RKO (cell line): ENCODE results near the gene TPBGL.
A peak's percentile ranks its signal among the peaks of the same experiment; 100 is the strongest.
"Not testable (repeated sequence)": the region's sequence is repeated elsewhere in the genome, so short reads cannot be mapped to it uniquely, and the experiment has no call there.

Experiments
- DNase-seq: peaks from one replicate; pipeline ENCODE4 v3.0.0-alpha.2; 2016; ENCODE audit warnings: low spot score

The TPBGL gene

DNA sequence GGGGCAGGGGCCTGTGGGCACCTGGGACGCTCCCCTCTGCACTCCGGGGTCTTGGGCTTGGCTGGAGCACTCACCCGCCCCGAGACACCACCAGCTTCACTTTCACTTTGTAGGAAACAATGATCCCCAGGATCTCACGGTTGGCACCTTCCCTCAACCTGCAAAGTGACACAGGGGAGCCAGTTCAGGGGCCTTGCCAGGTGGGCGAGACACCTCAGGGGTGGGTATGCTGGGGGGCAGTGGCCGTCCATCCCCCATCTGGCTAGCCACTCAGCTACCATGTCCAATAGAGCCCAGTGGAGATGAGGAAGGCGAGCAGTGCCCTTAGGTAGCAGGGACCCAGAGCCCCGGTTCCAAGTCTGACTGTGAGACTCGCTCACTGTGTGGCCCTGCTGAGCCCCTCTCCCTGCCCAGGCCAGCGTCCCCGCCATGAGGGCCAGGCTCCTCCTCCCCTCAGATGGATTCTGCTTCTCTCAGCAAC is 32.3 kb downstream of the TPBGL start:
- no peak for DNase-seq

DNA sequence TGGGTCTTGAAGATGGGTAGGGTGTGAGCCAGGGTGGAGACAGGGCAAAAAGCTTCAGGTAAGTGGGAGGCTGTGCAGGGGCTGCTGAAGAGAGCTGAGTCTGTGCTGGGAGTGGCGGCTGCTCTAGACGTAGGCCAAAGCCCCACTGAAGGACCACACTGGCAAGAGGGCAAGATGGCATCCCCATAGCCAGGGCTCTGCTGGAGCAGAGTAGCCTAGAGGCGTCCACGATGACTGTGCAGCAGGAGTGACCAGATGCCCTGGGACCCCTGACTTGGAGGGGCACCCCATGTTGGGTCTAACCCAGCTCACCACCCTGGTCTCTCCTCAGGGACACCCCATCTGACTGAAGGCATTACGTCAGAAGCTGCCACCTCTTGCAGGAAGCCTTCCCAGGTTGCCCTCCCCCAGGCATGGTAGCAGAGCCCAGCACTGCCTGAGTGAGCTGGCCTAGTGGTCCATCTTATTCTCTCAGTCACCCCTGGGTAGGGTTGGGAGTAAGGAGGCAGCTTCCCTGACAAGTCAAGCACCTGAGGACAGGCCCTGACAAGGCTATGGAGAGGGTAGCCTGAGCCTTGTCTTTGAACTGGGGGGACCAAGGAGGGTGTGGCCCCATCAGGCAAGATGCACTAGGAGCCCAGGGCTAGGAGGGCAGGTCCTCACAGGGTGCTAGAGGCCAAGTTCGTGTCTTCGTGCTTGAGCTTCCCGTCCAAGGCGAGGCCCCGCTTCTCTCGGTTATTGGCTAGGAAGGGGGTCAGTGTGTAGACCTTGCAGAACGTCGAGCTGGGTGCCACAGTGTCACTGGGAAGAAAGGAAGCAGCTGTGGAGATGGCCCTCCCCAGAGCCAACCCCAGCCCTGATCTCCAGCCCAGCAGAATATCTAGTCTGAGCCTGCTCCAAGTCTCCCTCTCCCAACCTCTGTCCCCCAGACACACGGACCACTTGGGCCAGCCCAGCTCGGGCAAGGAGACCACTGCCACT is 33.1 kb downstream of the TPBGL start:
- DNase-seq, result no peak

DNA sequence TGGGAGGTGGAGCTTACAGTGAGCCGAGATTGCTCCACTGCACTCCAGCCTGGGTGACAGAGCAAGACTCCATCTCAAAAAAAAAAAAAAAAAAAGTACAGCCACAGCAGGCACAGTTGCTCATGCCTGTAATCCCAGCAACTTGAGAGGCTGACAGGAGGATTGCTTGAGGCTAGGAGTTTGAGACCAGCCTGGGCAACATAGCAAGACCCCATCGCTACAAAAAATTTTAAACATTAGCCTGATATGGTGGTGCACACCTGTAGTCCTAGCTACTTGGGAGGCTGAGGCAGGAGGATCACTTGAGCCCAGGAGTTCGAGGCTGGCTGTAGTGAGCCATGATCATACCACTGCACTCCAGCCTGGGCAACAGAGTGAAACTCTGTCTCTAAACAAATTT is 34.1 kb downstream of the TPBGL start:
- not testable (repeated sequence) for DNase-seq

DNA sequence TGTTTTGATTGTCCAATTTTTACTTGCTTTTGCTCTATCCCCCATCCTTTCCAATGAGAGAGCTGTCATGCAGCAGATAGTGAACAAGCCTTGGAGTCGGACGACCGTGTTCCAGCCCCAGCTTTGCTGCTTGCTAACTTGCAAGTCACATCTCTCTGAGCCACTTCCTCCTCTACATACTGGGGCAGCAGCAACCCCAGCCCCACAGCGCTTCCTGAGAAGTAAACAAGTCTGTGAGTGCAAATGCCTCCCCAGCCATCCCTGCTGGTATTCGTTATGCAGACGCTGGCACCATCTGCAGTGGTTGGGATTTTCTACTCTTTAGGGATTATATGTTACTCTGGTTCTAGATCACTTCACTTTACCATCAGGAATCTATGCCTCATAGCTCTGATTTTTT is 35.0 kb downstream of the TPBGL start:
- no peak for DNase-seq

DNA sequence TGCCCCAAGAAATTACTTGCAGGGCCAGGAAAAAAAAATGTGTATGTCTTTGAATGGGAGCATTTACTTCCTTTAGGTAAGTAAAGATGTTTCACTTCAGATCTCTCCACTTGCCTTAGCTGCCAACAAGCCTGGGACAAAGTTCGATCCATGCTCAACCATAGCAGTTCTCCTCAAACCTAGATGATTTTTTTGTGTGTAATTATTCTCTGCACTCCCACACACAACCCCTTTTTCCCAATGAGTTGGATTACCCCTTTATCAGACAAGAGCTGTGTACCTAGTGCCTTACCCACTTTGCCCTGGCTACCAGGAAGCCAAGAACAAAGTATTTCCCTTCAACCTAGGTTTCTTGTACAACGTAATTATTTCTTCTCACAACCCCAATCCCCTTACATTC is 35.6 kb downstream of the TPBGL start:
- DNase-seq, result no peak

DNA sequence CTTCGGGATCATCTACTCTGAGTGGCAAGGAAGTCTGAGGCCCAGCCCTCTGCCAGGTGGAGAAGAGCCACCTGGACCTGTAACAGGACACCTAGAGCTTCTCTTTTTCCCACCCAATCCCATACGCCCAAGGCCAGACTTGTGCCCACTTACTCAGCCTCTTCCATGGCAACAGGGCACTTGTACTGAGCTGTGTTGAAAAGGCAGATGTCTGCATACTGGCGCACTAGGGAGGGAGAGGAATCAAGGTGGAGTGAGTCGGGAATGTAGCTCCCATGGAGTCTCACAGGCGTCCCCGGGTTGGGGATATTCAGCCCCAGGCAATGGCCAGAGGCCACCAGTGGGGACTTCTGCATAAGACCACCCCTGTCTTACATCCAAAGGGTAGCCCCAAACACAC is 36.1 kb downstream of the TPBGL start:
- no peak for DNase-seq

DNA sequence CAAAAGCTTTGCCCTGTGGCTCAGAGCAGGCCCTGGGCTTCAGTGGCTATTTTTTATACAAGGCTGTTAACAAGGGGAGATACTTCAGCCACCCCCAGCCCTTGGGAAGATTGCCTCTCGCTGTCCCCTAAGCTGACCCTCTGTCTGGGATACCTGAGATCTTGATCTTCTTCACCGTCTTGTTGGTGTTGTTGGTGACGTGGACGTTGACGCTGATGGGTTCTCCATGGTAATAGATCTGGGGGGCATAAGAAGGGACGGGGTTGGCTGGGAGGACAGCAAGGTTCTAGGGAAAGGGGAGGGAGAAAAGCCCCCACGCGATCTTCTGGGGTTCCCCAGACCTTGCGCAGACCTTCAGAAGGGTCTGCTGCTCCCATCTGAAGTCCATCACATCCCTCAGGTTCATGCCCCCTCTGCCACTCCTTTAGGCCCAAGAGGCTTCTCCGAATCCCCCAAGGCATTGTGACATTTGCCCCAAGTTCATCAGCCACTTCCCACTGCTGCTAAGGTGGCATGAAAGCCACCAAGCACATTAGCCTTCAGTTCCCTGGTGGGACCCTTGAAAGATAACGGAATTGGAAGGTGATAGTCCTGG is 36.7 kb downstream of the TPBGL start:
- DNase-seq, result no peak

DNA sequence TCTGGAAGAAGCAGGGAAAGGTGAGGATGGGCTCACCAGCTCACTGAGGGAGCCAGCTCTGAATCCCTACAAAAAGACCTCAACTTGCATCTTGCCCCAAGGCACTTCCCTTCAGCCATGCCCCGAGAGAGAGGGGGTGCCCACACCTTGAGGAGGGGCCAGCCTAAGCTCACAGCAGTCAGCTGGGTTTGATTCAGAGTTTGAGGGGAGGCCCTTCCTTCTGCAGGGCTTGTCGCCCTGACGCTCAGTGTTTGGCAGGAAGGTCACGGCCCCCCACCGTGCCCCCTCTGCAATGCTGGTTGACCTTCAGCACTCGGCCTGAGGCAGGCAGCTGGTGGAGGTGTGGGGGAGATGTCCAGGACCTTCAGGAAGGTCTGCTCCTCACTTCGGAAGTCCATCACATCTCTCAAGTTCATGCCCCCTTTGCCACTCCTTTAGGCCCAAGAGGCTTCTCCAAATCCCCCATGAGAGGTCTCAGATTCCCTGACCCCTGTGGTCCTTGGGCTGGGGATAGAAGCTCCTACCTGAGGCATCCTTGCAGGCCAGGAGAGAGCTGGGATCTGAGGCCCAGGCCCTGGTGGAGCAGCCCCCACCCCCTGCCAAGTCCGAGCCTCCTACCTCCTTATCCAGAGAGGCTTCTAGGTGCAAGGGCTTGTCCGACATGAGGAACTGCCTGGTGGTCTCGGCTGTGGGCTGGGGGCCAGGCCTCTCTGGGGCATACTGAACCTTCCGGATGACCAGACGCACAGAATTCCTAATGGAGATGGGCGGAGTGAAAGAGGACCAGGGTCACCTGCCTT is 37.6 kb downstream of the TPBGL start:
- DNase-seq, result no peak

DNA sequence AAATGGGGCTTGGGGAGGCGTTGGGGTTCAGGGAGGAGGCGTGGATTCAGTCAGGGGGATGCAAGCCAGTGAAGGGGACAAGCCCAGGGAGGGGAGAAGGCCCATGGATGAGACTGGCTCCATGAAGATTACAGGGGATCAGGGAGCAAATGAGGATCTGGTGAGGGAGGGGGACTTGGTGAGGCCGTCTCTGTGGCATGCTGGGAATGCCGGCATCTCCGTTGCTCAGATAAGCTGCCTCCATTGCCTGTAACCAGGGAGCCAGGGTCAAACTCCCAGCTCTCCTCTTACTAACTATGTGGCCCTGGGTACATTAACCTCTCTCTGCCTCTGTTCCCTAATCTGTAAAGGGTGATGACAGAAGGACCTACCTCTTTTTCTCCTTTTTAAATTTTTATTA is 38.7 kb downstream of the TPBGL start:
- no peak for DNase-seq

DNA sequence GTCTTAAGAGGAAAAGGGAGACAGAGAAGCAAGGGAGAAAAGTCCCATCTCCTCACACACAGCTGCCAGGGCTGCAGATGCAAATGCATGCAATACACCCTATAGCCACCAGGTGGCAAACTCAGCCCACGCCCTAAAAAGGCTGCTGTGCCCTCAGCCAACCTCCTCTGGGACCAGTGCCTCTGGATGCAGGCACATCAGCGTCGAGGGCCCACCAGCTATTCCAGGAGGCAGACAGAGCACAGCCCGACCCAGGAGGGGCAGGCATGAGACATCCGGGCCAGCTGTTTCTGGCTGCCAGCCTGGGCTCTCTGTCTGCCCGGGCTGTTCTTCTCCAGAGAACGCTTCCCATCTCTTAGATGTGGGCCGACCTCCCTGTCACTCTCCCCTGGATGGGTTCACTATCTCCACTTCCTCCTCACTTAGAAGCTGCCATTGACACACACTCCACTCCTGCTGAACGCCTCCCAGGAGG is 39.7 kb downstream of the TPBGL start:
- DNase-seq, result peak; percentile 56

DNA sequence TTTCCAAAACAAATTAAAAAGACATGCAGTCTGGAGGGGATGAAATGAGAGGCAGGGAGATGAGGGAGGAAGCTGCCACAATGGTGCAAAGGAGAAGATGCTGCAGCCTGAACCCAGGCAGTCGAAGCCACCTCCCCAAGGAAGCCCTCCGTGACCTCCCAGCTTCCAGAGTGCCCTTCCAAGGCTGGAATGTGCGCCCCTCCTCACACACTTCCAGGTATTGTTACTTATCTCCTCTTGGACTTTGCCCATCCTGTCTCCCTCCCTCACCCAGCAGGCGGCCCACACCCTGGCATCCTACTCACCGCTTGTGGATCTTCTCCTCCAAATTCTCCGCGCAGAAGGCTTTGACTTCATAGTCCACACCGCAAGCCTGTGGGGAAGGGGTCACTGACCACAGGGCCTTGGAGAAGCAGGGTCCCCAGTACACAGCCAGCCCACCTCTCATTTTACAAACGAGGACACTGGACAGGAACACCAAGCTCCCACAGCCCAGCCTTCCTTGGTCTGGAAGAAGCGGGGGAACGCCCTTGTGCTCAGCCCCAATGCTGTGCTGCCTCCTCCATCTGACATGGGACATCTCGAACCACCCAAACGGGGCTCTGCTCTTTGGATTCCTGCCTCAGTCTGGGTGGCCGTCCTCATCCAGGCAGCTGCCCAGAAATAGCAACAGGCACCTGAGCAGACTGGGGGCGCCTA is 40.3 kb downstream of the TPBGL start:
- DNase-seq, result no peak

DNA sequence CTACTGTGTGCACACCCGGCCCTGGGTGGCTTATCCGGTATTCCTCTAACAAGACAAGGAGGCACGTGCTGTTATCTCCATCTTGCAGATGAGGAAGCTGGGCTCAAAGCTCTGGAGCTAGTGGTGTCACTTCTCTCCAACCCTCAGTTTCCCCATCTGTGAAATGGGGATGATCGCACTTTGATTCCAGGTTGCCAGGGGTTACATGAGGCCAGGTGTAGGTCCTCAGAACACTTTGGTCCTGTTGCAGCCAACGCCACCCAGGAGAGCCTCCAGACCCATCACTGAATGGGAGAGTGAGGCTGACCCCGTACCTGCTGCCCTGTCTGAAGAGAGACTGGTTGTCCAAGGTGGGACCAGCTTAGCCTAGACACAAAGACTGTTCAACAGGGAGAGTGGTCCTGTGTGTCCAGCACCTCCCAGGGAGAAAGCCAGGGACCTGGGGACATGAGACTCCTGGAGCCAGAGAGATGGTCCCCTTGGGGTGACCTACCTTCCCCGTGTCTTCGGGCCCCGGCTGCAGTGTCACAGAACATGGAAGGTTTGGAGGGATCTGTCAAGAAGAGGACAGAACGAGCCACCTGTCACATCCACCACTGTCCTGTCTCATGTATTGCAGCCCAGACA is 41.0 kb downstream of the TPBGL start:
- DNase-seq, result no peak

DNA sequence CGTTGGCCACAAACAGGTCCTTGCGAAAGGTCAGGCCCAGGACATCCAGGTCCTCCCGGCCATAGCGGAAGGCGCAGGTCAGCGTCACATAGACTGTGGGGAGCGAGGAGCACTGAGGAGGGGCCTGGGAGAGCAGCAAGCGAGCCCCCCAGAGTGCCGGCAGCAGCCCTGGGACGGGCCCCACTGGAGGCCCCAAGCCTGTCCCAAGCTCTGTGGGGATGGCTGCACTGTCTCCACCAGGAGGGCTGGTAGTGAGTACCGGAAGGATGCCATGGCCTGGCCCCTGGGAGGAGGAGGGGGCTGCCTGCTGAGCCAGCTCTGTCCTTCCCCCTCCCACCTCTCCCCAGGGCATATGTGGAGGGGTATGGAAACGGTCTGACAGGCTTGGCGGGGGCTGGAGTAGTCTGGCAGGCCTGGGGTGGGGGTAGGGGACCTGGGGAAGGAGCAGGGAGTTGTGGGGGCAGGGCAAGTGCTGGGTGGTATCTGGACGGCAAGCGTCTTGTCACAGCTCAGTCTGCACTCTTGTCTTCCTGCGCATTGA is 42.9 kb downstream of the TPBGL start:
- no peak for DNase-seq

DNA sequence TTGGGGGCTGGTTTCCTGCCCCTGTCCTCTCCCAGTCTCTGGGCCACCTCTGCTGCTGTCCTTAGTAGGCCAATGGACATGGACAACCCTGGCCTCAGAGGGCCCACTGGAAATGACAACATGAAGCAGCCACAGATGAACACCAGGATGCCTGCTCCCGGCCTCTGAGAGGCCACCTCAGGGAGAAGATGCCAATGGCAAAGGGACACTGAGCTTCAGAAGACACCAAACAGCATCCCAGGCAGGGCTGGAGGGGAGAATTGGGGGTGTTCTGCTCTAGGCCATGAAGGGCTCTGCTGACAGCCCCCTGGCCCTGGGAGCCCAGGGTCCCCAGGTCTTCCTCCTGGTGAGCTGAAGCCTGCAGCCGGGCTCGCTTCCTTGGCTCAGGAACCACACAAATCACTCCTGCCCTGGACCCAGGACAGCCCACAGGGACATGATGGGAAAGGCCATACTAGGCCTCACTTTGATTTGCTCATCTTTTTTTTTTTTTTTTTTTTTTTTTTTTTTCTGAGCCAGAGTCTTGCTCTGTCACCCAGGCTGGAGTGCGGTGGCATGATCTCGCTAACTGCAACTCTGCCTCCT is 45.3 kb downstream of the TPBGL start:
- no peak for DNase-seq

DNA sequence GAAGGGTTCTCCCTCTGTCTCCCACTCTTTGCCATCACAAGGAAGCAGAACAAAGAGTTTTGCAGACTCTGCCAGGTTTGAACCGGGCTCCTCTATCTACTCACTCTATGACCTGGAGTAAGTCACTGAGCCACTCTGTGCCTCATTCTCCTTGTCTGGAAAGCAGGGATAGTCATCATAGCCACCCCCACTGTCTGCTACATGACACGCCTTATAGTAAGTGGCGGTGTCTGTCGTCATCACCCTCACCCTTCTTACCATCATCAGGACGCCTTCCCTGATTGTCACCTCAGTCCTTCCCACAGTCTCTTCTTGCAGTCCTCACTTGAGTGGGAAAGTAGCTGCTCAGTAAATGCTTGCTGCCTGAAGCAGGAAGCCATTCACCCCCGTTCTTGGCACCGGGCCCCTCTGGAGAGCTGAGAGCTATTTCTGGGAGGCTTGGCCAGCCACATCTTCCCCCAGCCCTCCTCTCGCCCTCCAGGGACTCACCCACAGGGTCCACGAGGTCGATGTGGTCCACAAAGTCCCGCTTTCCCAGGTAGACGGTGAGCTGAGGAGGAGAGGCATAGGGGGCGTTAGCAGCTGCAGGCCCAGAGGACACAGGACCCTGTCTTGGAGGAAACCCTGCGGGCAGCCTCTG is 46.4 kb downstream of the TPBGL start:
- peak; percentile 38 for DNase-seq

DNA sequence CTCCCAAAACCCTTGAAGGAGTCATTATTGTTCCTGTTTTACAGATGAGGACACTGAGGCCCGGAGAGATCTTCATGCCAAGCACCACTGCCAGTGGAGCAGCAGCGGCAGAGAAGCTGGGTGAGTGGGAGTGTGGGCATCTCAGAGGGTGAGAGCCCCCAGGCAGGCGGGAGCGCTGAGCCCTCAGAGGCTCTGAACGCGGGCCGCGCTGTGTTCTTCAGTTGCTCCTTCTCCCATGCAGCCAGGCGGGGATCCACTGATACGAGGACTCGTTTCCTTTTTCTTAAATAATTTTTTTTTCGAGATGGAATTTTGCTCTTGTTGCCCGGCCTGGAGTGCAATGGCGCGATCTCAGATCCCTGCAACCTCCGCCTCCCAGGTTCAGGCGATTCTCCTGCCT is 47.0 kb downstream of the TPBGL start:
- DNase-seq, result no peak

DNA sequence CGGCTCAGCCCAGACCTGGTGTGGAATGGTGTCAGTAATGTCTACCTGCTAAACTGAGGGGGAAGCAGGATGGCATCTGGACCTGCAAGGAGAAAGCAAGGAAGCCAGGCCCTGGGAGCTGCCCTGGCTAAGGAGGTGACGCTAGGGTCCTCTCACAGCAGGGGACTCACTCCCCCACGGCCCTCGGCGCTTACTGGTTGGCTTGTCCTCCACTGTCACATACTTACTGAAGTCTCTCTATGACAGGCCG is 48.9 kb downstream of the TPBGL start:
- no peak for DNase-seq

DNA sequence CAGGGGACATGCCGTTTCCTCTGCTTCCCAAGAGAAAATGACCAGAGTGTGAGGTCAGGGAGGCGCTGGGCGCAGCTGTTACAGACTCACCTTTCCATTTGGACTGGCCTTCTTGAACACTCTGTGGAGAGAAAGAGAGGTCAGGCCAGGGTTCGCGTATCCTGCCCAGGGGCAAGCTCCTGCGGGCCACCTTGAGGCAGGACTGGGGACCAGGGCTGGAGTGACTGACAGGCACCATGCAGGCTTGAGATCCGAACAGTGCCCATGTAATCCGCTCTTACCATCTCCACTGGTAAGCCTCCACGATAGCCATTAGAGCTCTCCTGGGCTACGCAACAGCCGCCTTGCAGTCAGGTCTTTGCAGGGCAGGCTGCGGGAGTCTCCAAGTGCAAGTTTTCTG is 49.3 kb downstream of the TPBGL start:
- no peak for DNase-seq

DNA sequence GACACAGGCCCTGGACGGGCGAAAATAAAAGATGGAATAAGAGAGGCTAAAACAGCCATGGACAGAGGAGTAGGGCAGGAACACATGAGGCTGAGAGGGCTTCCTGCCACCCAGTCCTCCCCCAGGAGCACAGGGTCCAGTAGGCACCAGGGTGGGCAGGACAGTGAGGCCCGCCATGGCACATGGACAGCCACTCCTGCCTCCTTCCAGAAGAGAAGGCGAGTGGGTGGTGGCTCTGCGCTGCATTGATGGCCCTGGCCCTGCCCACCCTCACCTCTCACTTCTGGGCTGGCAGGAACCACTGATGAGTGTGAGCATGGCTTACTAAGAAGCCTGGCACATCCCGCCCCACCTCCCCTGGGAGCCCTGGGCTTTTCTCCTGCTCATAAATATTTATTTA is 51.2 kb downstream of the TPBGL start:
- no peak for DNase-seq

DNA sequence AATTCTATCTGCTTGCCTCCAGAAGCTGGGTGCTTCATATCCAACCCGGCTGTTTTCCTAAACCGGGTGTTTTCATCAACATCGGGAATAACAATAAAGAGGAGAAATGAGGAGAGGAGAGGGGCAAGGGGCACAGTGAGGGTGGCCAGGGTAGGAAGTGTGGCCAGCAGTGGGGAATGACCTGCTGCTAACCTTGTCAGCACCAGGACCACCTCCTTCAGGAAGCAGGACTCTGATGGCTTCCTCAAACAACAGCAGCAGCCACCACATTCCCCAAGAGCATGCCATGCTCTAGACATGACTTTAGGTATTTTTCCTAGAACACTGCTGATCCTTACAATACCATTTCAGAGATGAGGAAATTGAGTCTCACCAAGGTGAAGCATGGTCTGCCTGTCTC is 52.4 kb downstream of the TPBGL start:
- DNase-seq, result no peak
